ENCODE measurements around the gene DCXR. TPM values are rescaled to one million over a fixed set of nuclear protein-coding genes. Genes with fewer than 3 reads are reported as not detected.

Gene DCXR
- total and polyA plus RNA-seq, 2 of the 13 experiments (the other 11 are each of a cell fraction or from before 2014, with no cell fraction given): 287 to 311 TPM

DNA sequence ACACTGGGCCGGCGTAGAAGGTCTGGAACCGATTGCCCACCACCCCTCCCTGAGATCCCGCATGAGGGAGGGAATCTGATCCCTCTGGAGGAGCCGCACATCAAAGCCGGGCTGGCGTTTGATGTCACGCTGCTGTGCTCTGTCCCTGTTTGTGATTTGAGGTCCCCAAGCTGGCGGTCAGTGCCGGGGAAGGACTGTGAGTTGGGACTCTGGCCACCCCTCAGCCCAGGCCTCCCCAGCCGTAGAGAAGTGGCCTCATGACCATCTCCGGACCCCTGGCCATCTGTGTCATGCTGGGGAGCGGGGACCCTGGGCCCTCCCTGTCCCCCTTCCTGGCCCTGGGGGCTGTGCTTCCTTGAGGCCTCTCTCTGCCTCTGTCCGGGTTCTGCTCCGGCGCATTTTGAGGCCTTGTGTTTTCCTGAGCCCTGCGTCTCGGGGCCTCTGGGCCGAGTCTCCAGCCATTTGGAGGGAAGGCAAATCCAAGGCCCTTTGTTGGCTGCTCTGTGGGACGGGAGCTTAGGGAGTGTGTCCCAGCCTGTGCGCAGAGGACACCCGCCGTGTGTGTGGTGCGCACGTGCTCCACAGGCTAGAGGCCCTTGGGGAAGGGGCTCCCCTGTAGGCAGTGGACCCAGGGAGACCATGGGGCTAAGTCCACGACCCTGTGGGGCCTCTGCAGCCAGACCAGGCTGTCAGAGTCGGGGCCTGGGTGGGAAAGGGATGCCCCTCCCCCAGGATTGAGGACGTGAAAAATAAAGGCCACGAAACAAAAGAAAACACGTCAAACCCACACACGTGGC lies 45.0 kb downstream of the DCXR start (continued):
- TF ChIP-seq, protein P1, sequence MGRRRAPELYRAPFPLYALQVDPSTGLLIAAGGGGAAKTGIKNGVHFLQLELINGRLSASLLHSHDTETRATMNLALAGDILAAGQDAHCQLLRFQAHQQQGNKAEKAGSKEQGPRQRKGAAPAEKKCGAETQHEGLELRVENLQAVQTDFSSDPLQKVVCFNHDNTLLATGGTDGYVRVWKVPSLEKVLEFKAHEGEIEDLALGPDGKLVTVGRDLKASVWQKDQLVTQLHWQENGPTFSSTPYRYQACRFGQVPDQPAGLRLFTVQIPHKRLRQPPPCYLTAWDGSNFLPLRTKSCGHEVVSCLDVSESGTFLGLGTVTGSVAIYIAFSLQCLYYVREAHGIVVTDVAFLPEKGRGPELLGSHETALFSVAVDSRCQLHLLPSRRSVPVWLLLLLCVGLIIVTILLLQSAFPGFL (CRISPR knock-in tag; IDR thresholded peaks at IDR 0.05): peak; percentile 96; the same call in 1 of the 2 replicates
- TF ChIP-seq ZNF570 (CRISPR knock-in tag; IDR thresholded peaks at IDR 0.05; ENCODE audit: borderline replicate concordance): peak; percentile 93
- TF ChIP-seq SMC3 (IDR thresholded peaks at IDR 0.05; ENCODE audit: low read length): no peak; the same call in 1 of the 2 replicates
- 0 out of 2 replicates have a peak, but pooled peaks have one; percentile 86 for TF ChIP-seq ZBTB38 (CRISPR knock-in tag; IDR thresholded peaks at IDR 0.05)
- TF ChIP-seq, protein P2, sequence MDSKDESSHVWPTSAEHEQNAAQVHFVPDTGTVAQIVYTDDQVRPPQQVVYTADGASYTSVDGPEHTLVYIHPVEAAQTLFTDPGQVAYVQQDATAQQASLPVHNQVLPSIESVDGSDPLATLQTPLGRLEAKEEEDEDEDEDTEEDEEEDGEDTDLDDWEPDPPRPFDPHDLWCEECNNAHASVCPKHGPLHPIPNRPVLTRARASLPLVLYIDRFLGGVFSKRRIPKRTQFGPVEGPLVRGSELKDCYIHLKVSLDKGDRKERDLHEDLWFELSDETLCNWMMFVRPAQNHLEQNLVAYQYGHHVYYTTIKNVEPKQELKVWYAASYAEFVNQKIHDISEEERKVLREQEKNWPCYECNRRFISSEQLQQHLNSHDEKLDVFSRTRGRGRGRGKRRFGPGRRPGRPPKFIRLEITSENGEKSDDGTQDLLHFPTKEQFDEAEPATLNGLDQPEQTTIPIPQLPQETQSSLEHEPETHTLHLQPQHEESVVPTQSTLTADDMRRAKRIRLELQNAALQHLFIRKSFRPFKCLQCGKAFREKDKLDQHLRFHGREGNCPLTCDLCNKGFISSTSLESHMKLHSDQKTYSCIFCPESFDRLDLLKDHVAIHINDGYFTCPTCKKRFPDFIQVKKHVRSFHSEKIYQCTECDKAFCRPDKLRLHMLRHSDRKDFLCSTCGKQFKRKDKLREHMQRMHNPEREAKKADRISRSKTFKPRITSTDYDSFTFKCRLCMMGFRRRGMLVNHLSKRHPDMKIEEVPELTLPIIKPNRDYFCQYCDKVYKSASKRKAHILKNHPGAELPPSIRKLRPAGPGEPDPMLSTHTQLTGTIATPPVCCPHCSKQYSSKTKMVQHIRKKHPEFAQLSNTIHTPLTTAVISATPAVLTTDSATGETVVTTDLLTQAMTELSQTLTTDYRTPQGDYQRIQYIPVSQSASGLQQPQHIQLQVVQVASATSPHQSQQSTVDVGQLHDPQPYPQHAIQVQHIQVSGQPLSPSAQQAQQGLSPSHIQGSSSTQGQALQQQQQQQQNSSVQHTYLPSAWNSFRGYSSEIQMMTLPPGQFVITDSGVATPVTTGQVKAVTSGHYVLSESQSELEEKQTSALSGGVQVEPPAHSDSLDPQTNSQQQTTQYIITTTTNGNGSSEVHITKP (CRISPR knock-in tag; IDR thresholded peaks at IDR 0.05; ENCODE audit: low read depth): peak; percentile 25; the same call in 1 of the 2 replicates
- peak; percentile 89 for TF ChIP-seq ZNF878 (CRISPR knock-in tag; IDR thresholded peaks at IDR 0.05)
- TF ChIP-seq, protein P3, sequence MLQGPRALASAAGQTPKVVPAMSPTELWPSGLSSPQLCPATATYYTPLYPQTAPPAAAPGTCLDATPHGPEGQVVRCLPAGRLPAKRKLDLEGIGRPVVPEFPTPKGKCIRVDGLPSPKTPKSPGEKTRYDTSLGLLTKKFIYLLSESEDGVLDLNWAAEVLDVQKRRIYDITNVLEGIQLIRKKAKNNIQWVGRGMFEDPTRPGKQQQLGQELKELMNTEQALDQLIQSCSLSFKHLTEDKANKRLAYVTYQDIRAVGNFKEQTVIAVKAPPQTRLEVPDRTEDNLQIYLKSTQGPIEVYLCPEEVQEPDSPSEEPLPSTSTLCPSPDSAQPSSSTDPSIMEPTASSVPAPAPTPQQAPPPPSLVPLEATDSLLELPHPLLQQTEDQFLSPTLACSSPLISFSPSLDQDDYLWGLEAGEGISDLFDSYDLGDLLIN (CRISPR knock-in tag; IDR thresholded peaks at IDR 0.05; ENCODE audit: borderline replicate concordance): peak; percentile 54; the same call in 1 of the 2 replicates
- TF ChIP-seq JUNB (CRISPR knock-in tag; IDR thresholded peaks at IDR 0.05; ENCODE audit: borderline replicate concordance): peak; percentile 87
- TF ChIP-seq ZNF468 (CRISPR knock-in tag; IDR thresholded peaks at IDR 0.05): peak; percentile 95; the same call in 1 of the 2 replicates
- no peak for TF ChIP-seq ZNF674 (CRISPR knock-in tag; IDR thresholded peaks at IDR 0.05; ENCODE audit: low read depth)
- peak; percentile 83 for TF ChIP-seq SAP130 (CRISPR knock-in tag; IDR thresholded peaks at IDR 0.05; ENCODE audit: low read depth)
- peak; percentile 99 for TF ChIP-seq SIX1 (CRISPR knock-in tag; IDR thresholded peaks at IDR 0.05; ENCODE audit: borderline replicate concordance)
- TF ChIP-seq, protein P4, sequence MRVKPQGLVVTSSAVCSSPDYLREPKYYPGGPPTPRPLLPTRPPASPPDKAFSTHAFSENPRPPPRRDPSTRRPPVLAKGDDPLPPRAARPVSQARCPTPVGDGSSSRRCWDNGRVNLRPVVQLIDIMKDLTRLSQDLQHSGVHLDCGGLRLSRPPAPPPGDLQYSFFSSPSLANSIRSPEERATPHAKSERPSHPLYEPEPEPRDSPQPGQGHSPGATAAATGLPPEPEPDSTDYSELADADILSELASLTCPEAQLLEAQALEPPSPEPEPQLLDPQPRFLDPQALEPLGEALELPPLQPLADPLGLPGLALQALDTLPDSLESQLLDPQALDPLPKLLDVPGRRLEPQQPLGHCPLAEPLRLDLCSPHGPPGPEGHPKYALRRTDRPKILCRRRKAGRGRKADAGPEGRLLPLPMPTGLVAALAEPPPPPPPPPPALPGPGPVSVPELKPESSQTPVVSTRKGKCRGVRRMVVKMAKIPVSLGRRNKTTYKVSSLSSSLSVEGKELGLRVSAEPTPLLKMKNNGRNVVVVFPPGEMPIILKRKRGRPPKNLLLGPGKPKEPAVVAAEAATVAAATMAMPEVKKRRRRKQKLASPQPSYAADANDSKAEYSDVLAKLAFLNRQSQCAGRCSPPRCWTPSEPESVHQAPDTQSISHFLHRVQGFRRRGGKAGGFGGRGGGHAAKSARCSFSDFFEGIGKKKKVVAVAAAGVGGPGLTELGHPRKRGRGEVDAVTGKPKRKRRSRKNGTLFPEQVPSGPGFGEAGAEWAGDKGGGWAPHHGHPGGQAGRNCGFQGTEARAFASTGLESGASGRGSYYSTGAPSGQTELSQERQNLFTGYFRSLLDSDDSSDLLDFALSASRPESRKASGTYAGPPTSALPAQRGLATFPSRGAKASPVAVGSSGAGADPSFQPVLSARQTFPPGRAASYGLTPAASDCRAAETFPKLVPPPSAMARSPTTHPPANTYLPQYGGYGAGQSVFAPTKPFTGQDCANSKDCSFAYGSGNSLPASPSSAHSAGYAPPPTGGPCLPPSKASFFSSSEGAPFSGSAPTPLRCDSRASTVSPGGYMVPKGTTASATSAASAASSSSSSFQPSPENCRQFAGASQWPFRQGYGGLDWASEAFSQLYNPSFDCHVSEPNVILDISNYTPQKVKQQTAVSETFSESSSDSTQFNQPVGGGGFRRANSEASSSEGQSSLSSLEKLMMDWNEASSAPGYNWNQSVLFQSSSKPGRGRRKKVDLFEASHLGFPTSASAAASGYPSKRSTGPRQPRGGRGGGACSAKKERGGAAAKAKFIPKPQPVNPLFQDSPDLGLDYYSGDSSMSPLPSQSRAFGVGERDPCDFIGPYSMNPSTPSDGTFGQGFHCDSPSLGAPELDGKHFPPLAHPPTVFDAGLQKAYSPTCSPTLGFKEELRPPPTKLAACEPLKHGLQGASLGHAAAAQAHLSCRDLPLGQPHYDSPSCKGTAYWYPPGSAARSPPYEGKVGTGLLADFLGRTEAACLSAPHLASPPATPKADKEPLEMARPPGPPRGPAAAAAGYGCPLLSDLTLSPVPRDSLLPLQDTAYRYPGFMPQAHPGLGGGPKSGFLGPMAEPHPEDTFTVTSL (CRISPR knock-in tag; IDR thresholded peaks at IDR 0.05; ENCODE audit: borderline replicate concordance): peak; percentile 89
- TF ChIP-seq ZNF12 (CRISPR knock-in tag; IDR thresholded peaks at IDR 0.05): peak; percentile 68
- peak; percentile 80 for TF ChIP-seq NR2C2 (CRISPR knock-in tag; IDR thresholded peaks at IDR 0.05; ENCODE audit: borderline replicate concordance)
- peak; percentile 73 for TF ChIP-seq AGO1 (IDR thresholded peaks at IDR 0.05; ENCODE audit: low read depth, low read length, poor library complexity, severe bottlenecking)
- peak; percentile 48 for TF ChIP-seq PHF8 (CRISPR knock-in tag; IDR thresholded peaks at IDR 0.05)
